IPS-11a (cell line): ENCODE data around the gene SGCG.
"Not testable (repeated sequence)": the region's sequence is repeated elsewhere in the genome, so short reads cannot be mapped to it uniquely, and the experiment has no call there.

ENCODE experiments used
- H3K4me3 ChIP-seq: one replicate; pipeline ENCODE4 v1.5.1; 2013; ENCODE audit warnings: low read depth, low read length, control low read depth

SGCG gene

DNA sequence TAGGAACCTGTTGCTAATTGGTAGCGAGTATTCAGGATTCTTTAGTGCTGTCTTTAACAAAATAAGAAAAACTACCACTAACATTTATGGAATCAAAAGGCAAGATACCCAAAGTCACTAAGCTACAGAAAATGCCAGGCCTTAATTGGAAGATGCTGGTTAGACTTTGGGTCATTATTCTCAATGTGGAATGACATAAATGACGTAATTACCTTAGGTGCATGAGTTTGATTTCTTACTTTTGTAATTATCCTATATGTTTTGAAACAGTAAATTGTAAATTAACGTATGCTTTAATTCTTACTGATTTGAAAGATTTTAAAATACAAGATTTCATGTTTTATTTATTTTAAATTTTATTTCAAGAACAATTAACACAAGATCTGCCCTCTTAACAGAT is 25.0 kb downstream of the SGCG start:
- no peak overlapping the region for H3K4me3 ChIP-seq

DNA sequence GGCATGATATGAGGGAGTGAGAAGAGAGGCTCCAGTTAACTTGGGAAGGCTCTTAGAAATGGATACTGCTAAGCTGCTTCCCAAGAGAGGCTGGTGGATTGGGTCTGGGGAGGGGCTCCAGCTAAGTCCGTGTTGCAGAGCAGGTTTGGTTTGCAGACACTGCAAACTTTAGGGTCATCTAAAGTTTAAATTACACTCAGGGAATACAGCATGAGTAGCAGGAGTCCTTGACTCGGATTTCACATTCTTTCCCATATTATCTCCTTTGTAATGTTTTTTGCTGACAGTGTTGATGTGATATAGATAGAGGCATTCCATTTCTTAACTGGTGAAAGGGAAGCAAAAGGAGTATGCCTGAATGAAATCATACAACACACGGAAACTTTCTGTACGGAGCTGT is 31.9 kb downstream of the SGCG start:
- no peak overlapping the region for H3K4me3 ChIP-seq

DNA sequence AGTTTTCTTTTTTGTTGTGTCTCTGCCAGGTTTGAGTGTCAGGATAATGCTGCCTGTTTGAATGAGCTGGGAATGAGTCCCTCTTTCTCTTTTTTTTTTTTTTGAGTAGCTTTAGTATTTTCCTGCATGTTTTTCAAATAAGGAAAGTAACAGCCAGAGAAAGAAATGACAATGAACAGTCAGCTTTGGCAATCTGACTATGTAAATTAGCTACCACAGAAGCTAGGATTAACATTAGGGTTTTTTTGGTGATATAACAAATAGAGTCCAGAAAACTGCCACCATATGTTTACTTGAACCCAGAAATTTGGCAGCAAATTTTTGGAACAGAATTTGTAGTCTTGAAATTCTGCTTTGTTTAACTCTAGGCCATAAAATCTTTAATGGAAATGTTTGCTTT is 50.5 kb downstream of the SGCG start:
- no peak overlapping the region for H3K4me3 ChIP-seq

DNA sequence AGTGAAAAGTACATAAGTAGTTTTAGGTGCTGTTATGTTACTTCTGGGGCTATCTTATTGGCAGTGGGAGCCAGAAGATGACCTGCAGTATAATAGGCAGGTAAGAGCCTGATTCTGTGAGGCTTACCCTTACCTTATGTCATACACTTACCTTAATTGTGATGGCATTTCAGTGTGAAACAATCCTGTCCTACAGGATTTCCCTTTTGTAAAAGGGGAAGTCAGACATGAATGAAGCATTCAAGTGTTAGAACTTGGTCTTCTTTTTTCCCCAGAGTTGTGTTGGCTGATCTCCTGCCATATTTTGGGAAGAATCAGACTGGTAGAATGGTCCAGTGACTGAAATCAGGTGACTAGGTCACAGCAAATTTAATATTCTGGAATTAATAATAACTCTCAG is 55.2 kb downstream of the SGCG start:
- H3K4me3 ChIP-seq: no peak overlapping the region

DNA sequence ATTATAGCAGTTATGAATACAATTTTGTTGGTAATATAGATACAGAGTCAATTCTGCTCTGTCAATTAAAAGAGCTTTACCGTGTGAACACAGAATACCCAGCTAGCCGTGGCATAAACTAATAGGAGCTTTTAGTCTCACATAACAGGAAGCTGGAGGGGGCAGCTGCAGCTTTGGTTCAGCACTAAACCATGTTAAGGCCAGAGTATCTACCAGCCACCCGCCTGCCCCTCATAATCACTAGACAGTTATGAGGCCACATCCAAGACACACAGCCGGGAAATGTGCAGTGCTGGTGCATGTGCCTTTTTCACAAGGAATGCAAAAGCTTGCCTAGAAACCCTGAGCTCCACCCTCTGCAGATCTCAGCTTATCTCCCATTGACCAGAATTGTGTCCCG is 62.3 kb downstream of the SGCG start:
- no peak overlapping the region for H3K4me3 ChIP-seq

DNA sequence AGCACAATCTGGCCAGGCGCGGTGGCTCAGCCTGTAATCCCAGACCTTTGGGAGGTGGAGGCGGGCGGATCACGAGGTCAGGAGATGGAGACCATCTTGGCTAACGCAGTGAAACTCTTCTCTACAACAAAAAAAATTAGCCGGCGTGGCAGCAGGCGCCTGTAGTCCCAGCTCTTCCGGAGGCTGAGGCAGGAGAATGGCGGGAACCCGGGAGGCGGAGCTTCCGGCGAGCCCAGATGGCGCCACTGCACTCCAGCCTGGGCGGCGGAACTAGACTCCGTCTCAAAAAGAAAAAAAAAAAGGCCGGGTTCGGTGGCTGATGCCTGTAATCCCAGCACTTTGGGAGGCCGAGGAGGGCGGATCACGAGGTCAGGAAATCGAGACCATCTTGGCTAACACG is 67.6 kb downstream of the SGCG start:
- H3K4me3 ChIP-seq: not testable (repeated sequence)

DNA sequence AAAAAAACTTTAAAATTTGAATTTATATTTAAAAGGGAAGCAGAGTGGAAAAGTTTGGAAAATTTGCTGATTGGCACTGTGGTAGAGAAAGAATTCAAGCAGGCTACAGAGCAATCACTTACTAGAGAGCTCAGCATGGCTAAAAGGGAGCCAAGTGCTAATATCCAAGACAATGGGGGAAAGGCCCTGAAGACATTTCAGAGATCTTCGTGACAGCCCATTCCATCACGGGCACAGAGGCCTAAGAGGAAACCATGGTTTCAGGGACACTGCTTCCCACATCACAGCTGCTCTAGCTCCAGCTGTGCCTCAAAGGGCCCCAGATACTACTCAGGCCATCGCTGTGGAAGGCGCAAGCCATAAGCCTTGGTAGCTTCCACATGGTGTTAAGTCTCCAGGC is 73.7 kb downstream of the SGCG start:
- H3K4me3 ChIP-seq: no peak overlapping the region

DNA sequence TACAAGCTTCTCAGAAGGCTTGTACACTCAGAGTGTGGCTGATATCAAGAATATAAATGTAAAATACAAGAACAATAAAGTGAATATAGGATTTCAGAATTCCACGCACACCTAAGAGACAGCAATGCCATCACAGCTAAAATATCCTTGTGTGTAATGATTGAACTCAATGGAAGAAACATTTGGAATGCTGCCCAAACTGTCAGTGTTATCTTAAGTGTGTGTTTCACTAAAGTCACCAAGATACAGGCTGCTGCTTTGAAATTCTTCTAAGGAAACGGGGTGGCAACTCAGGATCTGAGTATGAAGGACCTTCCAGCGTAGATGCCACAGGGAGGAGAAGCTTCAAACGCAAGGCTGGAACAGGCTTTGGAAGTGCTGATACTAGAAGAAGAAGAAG is 86.8 kb downstream of the SGCG start:
- H3K4me3 ChIP-seq: no peak overlapping the region

DNA sequence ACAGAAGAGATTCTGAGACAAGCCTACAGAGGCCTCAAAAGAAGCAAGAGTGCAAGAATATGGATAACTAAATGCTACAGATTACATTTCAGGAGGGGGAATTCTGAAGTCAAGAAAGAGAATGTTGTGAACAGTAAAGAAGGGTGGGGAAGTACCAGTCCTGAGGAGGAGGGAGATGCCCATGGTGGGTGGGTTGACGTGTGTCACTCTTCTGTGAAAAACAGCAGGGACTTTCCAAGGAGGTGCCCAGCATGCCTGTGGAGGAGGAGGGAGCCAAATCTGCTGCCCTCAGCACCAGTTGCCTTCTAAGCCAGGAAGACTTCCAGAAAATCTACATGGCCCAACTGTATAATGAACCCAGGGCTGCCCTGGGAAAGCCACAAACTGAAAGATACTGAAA is 87.7 kb downstream of the SGCG start:
- no peak overlapping the region for H3K4me3 ChIP-seq

DNA sequence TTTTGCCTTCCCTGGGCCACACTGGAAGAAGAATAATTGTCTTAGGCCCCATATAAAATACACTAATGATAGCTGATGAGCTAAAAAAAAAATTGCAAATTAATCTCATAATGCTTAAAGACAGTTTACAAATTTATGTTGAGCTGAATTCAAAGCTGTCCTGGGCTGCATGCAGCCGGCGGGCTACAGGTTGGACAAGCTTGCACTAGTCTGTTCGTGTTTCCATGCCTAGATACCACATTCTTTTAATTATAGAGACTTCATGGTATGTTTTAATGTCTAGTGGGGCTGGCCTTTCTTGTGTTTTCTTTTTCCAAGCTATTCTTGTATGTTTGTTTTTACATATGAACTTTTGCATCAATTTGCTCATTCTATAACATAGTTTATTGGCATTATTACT is 90.6 kb downstream of the SGCG start:
- no peak overlapping the region for H3K4me3 ChIP-seq

DNA sequence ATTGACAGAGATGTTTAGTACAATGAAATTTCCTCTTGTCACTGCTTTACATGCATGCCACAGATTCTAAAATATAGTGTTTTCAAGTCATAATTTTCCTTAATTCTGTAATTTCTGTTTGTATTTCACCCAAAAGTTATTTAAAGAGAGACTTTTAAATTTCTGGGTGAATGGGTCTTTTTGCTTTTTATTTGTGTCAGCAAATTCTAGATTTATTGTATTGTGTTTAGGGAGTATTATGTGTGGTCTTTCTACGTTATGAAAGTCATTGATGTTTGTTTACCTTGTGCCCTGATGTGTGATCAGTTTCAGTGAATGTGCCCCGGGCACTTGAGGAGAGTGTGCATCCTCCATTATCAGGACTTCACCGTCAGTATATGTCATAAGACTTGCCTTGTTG is 92.7 kb downstream of the SGCG start:
- H3K4me3 ChIP-seq: no peak overlapping the region

DNA sequence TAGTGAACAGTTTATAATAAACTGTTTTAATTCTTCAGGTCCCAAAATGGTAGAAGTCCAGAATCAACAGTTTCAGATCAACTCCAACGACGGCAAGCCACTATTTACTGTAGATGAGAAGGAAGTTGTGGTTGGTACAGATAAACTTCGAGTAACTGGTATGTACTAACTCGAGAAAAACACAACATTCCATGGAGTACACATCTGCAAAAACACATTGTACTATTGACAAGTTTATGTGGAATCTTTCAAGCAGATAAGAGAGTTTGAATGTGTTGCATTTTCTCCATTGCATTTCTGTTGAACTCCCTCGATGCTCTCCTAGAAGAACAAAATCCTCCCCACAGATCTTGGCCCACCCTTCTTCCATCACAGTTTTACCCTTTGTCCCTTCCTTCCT is 98.5 kb downstream of the SGCG start:
- no peak overlapping the region for H3K4me3 ChIP-seq

DNA sequence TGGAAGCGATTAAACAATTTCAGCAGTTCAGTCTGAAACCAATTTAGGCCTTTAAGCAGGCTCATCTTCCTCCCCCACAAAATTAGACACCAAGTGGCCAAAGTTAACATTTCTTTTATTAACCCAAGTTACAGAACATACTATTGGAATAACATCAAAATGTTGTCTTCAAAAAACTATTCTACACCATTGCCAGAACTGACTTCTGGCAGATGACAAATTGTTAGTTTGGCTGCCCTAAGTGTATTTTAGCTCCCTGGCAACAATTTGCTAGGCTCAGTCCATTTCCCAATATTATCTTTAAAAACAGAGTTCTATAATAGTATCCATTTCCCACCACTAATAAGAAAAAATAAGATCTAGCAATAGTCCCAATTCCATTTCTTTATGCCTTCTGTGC is 107.8 kb downstream of the SGCG start:
- H3K4me3 ChIP-seq: no peak overlapping the region

DNA sequence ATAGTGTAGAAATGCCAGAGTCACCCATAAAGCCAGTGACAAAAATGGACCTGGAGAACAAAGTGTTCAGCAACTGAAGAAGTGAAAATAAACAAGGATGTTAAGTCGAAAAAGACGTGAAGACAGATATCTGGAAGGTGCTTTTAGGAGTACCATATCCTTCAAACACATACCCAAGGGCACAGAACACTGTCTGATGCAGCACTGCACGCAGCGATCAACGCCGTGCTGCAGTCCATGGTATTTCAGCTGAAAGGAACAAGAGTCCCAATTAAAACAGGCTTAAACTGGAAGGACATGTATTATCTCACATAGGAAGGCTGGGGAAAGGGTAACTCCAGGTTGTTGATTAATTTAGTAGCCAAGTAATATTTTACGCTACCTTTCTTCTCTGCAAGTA is 108.2 kb downstream of the SGCG start:
- H3K4me3 ChIP-seq: no peak overlapping the region

DNA sequence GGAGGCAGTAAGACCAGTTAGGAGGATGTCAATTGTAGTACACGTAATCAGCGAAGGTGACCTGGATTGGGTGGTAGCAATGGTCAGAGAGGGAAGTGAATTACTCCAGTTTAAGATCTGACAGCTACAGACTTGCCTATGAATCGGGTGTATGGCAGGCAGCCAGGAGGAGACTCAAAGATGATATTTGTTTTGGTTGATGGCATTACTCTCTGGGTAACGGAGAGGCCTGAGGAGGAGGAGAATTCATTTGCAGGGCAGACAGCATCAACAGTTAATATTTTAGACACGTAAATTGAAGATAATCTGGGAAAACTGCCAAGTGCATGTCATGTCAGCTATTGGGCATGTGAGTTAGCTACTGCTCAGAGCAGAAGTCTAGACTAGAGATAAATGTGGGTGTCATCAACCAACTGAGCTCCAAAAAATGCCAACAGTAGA is 109.2 kb downstream of the SGCG start:
- H3K4me3 ChIP-seq: no peak overlapping the region

DNA sequence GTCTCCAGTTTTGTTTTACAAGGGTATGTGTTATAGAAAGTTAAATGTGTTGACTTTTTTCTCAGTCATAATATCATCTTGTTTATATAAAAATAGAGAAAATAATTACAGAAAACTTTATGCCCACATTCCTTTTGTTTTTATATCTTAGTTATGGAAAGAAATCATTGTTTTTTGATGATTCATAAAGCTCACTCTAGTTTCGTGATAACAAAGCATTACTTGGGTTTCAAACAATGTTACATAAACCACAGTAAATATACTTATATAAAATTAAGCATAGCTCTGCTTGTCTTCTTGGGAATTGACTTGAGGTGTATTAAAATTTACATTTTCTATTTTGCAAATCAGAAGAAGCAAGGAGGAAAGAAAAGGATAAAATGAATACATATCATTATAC is 111.8 kb downstream of the SGCG start:
- no peak overlapping the region for H3K4me3 ChIP-seq

DNA sequence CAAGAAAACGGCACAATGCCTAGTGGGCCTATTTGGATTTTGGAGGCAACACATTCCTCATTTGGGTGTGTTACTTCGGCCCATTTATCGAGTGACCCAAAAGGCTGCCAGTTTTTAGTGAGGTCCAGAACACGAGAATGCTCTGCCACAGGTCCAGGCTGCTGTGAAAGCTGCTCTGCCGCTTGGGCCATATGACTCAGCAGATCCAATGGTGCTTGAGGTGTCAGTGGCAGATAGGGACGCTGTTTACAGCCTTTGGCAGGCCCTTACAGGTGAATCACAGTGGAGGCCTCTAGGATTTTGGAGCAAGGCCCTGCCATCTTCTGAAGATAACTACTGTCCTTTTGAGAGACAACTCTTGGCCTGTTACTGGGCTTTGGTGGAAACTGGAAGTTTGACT is 134.1 kb downstream of the SGCG start:
- H3K4me3 ChIP-seq: not testable (repeated sequence)

DNA sequence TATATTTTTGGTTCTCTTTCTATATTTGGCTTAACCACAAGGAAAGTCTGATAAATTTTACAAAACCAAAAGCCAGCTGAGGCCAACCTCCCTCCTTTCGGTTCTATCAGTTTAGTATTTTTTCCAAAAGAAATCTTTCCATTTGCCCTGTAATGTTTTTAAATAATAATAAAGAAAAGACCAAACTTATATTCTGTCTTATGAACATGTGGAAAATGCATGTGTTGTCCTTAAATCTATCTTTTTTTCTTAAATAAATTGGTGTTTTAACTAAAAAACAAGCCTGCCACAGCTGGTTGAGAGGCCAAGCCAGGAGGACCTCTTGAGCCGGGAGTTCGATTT is 139.1 kb downstream of the SGCG start:
- H3K4me3 ChIP-seq: no peak overlapping the region

DNA sequence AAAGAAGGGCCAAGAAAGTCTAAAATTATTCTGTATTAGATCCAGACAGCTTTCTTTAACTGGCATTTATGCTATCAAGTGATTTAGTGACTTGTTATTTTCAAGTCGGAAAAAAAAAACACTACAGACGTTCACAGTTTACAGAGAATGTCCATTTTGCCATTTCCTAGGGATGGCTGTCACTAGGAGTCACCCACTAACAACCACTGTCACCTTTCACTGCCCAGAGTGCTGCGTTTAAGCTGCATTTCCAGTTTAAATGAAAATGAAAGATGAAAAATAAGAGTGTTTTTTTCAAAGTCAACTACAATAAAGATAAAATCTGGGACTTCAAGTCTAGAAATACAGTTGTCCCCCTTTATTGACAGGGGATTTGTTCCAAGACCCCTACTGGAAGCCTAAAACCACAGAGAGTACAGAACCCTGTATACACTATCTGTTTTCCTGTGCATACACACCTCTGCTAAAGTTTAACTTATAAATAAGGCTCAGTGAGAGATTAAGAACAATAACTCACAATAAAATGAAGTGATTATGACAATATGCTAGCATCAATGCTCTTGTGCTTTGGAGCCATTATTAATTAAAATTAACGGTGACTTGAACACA is 140.3 kb downstream of the SGCG start:
- H3K4me3 ChIP-seq: no peak overlapping the region

DNA sequence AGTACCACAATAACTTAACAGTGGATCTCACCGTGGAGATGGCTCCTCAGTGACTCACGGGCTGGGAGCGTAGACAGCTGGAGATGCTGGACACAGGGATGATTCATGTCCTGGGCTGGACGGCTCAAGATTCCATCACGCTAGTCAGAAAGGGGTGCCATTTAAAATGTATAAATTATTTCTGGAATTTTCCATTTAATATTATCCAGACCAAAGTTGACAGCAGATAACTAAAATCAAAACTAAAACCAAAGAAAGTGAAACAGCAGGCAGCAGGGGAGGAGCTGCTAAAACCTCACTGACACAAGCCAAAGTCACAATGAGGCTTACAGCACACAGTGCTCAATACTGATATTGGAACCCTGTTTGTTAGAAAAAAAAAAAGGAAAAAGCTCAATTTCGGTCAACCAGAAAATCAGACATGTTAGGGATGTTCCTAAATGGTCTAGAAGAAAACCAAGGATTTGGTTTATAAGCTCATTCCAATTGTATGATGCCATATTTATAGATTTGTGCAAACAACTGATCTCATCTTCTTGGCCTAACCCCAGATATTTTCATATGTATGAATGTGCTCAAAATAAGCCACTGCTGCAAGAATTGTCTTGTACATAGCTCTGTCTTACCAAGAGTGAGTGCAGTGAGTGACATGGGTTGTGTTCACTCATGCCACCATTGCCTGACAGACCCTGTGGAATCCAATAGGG is 140.9 kb downstream of the SGCG start:
- H3K4me3 ChIP-seq: no peak overlapping the region

DNA sequence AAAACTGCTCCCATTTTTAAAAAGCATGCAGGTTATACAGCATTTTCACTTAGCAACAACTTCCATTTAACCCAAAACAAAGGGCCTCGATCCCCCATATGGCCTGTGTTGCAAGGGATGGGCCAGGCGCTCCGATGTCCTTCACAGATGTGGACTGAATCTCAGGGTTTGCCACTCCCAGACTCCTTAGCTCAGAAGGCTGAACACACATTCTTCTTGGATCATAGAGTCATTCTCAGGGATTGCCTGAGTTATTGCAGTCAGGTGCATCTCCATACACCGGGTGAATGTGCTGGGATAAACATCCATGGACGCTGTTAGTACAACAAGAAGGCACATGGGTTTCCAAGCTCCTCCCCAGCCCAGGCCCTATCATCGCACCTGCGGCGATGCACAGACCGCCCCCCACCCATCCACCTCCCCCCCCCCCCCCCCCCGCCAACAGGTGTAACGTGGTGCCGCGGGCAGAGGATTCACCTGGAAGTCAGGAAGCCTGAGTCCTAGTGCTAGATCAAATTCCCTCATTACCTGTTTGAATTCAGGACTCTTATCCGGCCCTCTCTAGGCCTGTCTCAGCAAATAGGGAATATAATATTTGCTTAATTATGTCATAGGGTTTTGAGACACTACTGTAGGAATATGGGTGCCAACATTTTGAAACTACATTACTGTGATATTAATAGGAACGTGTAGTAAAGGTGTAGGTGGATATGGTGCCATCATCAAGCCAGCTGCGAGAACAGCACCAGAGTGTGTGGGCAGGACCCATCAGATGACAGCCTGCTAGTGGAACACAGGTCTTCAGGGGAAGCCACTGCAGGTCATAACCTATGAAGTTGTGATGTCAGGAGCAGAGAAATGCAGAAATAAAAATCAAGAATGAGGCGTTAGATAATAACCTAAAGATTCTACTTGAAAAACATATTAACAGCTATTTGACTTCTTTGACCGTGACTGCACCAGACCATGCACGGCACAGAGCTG is 141.9 kb downstream of the SGCG start:
- H3K4me3 ChIP-seq: no peak overlapping the region
